PC-9 (cell line): ENCODE data around the gene MORC4.

Experiments
- CTCF ChIP-seq: fragments of 200-600 bp; sonication (generic); conservative IDR thresholded peaks from 2 replicates; pipeline ENCODE4 v1.6.1; 2017; ENCODE audit warnings: mixed run types, antibody characterized with exemption, mild to moderate bottlenecking, moderate library complexity
- EZH2 ChIP-seq: fragments of 200-600 bp; sonication (generic); IDR thresholded peaks from 2 replicates; pipeline ENCODE4 v1.8.0; 2017; ENCODE audit warnings: antibody characterized with exemption, low read depth

GRCh38 chrX:106903291-106903824, 96.7 kb downstream of the MORC4 start, which contains the start of gene RIPPLY1:
- TF ChIP-seq CTCF (no peak), EZH2 (no peak)
